ENCODE measurements around the gene IGFBP2. TPM values are rescaled to one million over a fixed set of nuclear protein-coding genes. Genes with fewer than 3 reads are reported as not detected.

The IGFBP2 gene
- total and polyA plus RNA-seq, 2 of the 13 experiments (the other 11 are each of a cell fraction or from before 2014, with no cell fraction given) = 2.0 to 5.8 TPM

DNA sequence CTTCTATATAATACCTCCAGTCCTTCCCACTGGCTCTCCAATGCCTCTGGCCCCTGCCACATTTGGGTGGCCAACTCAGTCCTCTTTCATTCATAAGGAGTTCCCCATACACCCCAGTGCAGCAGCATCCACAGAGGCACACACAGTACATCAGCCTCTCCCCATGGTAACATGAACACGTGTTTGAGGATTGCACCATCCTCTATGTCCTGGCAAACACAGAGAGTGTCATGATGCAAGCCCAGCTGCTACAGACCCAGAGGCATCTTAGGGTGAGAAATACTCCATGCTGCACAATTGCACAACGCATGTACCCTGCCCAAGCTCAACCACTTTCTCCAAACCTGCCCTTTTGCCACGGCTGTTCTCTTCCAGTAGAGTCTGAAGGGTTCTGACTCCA lies 50.6 kb downstream of the IGFBP2 start (continued):
- TF ChIP-seq ZNF12 (CRISPR knock-in tag; IDR thresholded peaks at IDR 0.05) = peak; percentile 51; the same call in 1 of the 2 replicates
- no peak for TF ChIP-seq RBM22 (optimal IDR thresholded peaks at IDR 0.05; ENCODE audit: low read length)
- no peak for TF ChIP-seq MED13 (CRISPR knock-in tag; IDR thresholded peaks at IDR 0.05)
- peak; percentile 26; the same call in 1 of the 2 replicates for TF ChIP-seq MYC (CRISPR knock-in tag; IDR thresholded peaks at IDR 0.05; ENCODE audit: borderline replicate concordance)
- TF ChIP-seq CBX5 (CRISPR knock-in tag; IDR thresholded peaks at IDR 0.05; ENCODE audit: borderline replicate concordance) = peak; percentile 92; the same call in 1 of the 2 replicates
- TF ChIP-seq HNF4A (CRISPR knock-in tag; IDR thresholded peaks at IDR 0.05) = peak; percentile 23; the same call in 1 of the 2 replicates
- no peak for TF ChIP-seq ZNF616 (CRISPR knock-in tag; IDR thresholded peaks at IDR 0.05; ENCODE audit: low read depth)
- no peak for TF ChIP-seq HDAC1 (CRISPR knock-in tag; IDR thresholded peaks at IDR 0.05)
- TF ChIP-seq RARG (CRISPR knock-in tag; IDR thresholded peaks at IDR 0.05; ENCODE audit: low read depth) = no peak
- no peak for TF ChIP-seq SOX5 (CRISPR knock-in tag; IDR thresholded peaks at IDR 0.05; ENCODE audit: borderline replicate concordance)
- no peak for TF ChIP-seq ZNF263 (CRISPR knock-in tag; IDR thresholded peaks at IDR 0.05)
- TF ChIP-seq, protein P1, sequence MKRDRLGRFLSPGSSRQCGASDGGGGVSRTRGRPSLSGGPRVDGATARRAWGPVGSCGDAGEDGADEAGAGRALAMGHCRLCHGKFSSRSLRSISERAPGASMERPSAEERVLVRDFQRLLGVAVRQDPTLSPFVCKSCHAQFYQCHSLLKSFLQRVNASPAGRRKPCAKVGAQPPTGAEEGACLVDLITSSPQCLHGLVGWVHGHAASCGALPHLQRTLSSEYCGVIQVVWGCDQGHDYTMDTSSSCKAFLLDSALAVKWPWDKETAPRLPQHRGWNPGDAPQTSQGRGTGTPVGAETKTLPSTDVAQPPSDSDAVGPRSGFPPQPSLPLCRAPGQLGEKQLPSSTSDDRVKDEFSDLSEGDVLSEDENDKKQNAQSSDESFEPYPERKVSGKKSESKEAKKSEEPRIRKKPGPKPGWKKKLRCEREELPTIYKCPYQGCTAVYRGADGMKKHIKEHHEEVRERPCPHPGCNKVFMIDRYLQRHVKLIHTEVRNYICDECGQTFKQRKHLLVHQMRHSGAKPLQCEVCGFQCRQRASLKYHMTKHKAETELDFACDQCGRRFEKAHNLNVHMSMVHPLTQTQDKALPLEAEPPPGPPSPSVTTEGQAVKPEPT (CRISPR knock-in tag; IDR thresholded peaks at IDR 0.05; ENCODE audit: low read depth) = no peak
- no peak for TF ChIP-seq ZNF138 (CRISPR knock-in tag; IDR thresholded peaks at IDR 0.05; ENCODE audit: low read depth)
- TF ChIP-seq, protein P2, sequence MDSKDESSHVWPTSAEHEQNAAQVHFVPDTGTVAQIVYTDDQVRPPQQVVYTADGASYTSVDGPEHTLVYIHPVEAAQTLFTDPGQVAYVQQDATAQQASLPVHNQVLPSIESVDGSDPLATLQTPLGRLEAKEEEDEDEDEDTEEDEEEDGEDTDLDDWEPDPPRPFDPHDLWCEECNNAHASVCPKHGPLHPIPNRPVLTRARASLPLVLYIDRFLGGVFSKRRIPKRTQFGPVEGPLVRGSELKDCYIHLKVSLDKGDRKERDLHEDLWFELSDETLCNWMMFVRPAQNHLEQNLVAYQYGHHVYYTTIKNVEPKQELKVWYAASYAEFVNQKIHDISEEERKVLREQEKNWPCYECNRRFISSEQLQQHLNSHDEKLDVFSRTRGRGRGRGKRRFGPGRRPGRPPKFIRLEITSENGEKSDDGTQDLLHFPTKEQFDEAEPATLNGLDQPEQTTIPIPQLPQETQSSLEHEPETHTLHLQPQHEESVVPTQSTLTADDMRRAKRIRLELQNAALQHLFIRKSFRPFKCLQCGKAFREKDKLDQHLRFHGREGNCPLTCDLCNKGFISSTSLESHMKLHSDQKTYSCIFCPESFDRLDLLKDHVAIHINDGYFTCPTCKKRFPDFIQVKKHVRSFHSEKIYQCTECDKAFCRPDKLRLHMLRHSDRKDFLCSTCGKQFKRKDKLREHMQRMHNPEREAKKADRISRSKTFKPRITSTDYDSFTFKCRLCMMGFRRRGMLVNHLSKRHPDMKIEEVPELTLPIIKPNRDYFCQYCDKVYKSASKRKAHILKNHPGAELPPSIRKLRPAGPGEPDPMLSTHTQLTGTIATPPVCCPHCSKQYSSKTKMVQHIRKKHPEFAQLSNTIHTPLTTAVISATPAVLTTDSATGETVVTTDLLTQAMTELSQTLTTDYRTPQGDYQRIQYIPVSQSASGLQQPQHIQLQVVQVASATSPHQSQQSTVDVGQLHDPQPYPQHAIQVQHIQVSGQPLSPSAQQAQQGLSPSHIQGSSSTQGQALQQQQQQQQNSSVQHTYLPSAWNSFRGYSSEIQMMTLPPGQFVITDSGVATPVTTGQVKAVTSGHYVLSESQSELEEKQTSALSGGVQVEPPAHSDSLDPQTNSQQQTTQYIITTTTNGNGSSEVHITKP (CRISPR knock-in tag; IDR thresholded peaks at IDR 0.05; ENCODE audit: low read depth) = no peak
- TF ChIP-seq, protein P3, sequence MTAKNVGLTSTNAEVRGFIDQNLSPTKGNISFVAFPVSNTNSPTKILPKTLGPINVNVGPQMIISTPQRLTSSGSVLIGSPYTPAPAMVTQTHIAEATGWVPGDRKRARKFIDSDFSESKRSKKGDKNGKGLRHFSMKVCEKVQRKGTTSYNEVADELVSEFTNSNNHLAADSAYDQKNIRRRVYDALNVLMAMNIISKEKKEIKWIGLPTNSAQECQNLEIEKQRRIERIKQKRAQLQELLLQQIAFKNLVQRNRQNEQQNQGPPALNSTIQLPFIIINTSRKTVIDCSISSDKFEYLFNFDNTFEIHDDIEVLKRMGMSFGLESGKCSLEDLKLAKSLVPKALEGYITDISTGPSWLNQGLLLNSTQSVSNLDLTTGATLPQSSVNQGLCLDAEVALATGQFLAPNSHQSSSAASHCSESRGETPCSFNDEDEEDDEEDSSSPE (CRISPR knock-in tag; IDR thresholded peaks at IDR 0.05) = no peak
- TF ChIP-seq ZSCAN31 (CRISPR knock-in tag; IDR thresholded peaks at IDR 0.05; ENCODE audit: low read depth) = no peak
- TF ChIP-seq RARA (CRISPR knock-in tag; IDR thresholded peaks at IDR 0.05) = no peak
